Sigmoid colon (tissue), 4 donors: Measurements from ENCODE around the gene ERO1A.

Experiments
- CTCF ChIP-seq, 4 experiments: fragments of 450-650 bp in 3 of 4; fragments of 200-600 bp in 1 of 4; IDR thresholded peaks; one replicate each; pipeline ENCODE4 v1.5.1; 2016 to 2019; ENCODE audit warnings: antibody characterized with exemption in 4 of 4, mild to moderate bottlenecking in 3 of 4, moderate library complexity in 2 of 4
- POLR2A ChIP-seq, 2 donors: fragments of 450-650 bp; IDR thresholded peaks; one replicate each; pipeline ENCODE4 v1.6.1; 2016; ENCODE audit warnings: antibody characterized with exemption in 2 of 2, mild to moderate bottlenecking in 2 of 2, moderate library complexity in 2 of 2
- POLR2AphosphoS5 ChIP-seq, 4 donors: sonication (generic); formaldehyde crosslinking; IDR thresholded peaks; one replicate each; pipeline ENCODE4 v1.6.1; 2017; ENCODE audit warnings: antibody characterized with exemption in 4 of 4

- TF ChIP-seq POLR2AphosphoS5 (IDR thresholded peaks at IDR 0.05) (no peak), CTCF (IDR thresholded peaks at IDR 0.05) (no peak), POLR2A (IDR thresholded peaks at IDR 0.05) (no peak)
Measured at GRCh38 chr14:52618602-52619001, 76.8 kb downstream of the ERO1A start.
